Stimulated activated CD4-positive, alpha-beta T cell treated with anti-CD3 and anti-CD28 coated beads, Interleukin-12 subunit alpha, Interleukin-12 subunit beta, amount 100 ng/mL, for 24 hours (primary cell): Measurements from ENCODE around the gene AFAP1.

Experiments
- DNase-seq, 2 experiments: peaks; one replicate each; pipeline ENCODE4 v3.0.0-alpha.2; 2020; ENCODE audit warnings: low read depth in 2 of 2

The AFAP1 gene

DNA sequence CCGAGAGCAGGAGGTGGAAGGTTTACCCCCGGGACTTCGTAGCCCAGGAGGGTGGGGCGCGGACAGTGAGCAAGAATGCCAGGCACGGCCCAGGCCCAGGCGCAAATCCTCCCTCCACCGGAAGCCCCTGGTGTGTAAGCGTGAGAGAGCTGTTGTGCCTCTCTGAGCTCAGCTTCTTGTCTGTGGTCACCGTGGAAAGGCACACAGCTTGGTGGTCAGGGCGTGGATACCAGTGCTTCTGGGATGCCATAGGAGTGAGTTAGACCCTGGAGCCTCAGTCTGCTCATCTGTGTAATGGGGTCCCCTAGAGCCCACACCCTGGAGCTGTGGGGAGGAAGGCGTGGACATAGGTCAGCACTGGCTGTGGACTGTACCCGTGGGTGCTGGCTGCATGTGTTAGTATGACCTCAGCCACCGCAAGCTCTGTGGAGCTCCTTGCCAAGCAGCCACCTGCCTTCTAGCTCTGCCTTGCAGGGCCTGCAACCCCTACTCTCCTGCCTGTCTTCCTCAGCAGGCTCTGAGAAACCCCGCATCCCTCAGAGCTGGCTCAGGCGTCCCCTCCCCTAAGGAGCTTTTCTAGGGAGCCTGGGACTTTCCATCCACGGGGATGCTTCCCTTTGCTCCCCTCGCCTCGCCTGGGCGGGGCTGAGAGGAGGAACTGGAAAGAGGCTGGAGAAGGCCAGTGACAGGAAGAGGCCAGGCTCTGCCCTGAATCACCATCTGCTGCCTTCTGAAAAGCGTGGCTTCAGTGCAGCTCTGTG is 28.0 kb upstream of the AFAP1 start:
- no peak for DNase-seq

GRCh38 chr4:7967063-7967440 is 27.4 kb upstream of the AFAP1 start:
- no peak for DNase-seq

DNA sequence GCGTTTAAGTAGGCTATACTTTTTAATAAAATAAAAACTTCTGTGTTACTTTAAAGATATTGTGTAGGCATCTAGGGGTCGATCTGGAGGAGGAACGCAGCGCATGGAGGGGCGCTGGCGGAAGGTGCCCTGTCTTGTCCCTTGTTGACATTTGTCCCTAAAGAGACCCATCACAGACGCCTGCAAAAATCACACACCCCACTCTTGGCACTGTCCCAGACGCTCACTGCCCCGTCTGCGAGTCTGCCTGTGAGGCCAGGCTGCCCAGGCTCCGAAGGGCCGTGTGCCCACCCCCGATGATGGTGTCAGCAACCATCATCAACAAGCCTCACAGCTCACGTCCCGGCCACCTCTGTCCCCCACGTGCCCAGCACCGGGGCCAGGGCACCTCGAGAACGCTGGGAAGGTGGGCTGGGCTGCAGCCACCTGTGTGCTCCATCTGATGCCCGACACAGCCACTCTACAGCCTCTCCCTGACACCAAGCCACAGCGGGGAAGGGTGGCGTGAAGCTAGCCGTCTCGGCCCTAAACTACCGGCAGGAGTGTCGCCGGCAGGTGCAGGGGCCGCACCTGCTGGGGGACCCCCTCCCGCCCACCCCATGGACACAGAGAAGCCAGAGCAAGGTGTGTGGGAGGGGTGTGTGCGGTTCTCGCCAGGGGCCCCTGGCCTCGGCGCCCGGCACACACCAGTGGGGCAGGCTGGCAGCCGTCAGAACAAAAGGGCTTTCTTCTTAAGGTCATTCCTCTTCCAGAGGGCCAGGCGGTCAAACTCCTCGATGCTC is 26.8 kb upstream of the AFAP1 start:
- no peak for DNase-seq

- DNase-seq = no peak
Observed at GRCh38 chr4:7964890-7965662, 25.4 kb upstream of the AFAP1 start.

DNA sequence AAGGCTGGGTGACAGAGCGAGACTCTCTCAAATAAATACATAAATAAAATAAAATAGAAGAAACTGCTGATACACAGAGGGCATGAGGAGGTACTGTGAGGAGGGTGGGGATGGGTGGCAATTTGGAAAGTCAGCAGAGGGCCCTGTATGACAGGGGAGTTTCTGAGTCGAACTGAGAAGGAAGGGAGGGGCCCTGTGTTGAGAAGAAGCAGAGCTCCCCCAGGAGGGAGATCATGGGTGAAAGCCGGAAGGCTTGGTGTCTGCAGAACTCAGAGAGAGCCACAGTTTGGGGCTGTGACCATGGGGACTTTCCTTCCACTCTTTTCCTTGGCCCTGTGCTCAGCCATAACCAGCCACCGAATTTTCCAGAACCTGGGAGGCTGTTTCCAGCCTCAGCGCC is 24.8 kb upstream of the AFAP1 start:
- no peak for DNase-seq

DNA sequence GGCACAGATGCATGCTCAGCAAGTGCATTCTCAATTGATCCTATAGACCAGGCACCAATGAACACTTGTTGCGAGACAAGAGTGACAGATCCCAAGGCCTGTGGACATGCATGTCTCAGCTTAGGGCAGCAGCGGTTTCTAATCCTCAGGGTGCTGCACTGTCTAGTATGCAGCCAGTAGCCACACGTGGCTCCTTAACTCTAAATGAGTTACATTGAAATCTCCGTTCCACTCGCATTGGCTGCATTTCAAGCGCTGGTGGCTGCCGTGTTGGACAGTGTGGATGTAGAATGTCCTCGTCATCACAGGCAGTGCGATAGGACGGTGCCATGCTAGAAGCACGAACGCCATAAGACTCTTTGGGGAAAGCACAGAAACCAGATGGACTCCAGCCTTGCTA is 24.0 kb upstream of the AFAP1 start:
- no peak for DNase-seq

DNA sequence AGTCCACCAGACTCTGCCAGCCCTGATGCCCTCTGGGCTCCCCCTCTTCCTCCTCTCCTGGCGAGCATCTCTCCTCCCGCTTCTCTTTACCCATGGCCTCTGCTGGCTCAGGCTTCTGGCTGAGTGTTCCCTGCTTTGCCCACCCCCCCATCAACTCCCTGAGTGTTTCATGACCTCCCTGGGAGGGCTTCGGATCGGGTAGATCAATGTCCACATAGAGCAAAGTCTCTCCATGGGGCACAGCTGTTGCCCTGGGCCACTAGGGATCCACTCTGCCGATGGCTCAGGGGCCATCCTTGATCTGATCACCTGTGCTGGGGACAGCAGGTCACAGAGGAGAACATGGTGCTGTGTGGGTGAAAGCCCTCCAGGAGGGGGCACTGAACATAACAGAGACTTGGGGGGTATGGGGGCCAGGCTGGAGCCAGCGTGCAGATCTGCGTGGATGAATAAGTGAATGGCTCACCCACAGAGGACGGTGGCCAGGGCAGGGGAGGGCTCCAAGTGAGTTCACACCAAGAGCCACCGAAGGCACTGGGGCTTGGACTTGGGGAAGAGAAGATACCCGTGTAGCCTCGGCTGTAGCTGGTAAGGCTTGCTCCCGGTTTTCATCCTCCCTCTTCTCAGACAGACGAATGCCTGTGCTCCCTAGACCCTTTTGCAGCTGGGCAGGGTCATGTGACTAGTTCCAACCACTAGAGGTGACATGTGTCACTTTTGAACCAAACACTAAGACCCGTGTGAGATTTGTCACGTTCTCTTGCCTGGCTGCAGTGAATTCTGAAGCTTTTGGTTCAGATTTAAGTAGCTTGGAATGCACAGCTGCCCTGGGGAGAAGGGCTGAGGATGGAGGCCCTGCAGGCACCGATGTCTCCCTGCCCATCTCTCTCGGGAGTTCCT is 23.2 kb upstream of the AFAP1 start:
- DNase-seq = no peak

DNA sequence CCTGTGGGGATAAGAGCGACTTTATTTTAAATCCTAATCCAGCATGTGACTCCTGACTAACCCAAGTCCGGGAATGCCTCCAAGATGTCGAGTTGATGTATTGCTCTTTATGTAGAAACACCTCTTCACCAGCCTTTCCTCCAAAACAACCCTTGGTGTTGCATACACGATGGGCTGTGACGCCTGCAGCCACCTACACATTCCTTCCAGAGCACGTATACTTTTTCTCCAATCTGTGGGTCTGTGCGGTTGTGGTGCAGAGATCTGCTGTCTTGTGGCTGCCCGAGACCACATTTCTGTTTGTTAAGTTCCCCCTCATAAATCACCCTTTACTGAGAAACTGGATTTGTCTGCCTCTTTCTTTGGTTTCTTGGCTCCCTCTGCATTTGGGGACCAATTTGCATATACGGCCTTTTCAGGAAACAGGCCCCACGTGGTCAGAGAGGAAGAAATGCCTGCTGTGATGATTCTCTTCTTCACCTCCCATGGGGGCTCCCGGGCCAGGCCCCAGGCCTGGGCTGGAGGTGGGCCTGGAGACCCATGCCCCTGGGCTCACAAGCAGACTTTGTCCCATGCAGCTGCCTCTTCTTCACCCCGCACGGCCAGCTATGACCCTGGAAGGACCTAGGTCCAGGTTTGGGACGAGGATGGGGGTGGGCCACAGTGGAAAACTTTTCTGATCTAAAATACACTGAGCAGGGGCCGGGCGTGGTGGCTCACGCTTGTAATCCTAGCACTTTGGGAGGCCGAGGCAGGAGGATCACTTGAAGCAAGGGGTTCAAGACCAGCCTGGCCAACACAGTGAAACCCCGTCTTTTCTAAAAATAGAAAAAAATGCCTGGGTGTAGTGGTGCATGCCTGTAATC is 21.4 kb upstream of the AFAP1 start:
- peak; percentile 40 to 75 for DNase-seq

GRCh38 chr4:7960017-7960789 is 20.5 kb upstream of the AFAP1 start:
- no peak for DNase-seq

DNA sequence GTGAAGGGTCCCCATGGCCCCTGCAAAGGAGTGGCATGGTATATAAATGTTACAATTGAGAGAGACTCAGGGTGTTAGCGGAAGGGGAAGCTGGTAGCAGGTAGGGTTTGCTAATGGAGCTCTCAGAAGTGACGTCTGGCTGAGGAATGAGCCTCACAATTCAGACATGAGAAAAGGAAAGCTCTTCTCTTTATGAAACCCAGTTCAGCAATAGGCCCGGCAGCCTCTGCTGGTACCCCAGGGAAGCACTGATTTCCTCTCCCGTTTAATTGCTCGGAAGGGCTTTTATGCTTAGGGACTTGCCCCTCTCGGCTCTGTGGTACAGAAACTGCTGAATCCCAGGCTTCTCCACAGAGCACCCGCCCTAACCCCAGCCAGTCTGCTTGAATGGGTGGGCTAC is 19.4 kb upstream of the AFAP1 start:
- no peak for DNase-seq

GRCh38 chr4:7956934-7957656 is 17.4 kb upstream of the AFAP1 start:
- no peak for DNase-seq

DNA sequence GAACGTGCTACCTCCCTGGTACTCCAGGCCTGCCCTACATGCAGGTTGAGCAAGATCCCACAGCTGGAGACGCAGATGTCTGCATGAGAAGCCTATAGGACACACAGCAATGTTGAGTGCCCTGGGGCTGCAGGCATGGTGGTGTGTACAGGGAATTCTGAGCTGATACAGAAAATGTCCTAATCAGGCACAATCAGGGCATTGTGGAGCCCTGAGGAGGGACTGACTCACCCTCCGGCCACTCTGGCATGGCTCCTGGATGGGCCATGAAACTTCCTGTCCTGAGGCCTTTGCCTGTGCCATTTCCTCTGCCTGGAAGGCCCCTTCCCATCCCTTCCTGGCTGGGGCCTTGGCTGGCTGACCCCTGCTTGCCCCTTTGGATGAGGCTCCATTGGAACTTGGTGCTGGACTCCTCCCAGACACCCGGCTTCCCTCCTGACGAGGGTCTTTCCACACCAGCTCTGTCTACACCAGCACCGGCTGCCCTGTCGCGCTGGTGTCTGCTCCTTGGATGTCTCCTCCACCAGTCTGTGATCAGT is 16.7 kb upstream of the AFAP1 start:
- no peak for DNase-seq

GRCh38 chr4:7955393-7955792 is 15.7 kb upstream of the AFAP1 start:
- no peak for DNase-seq

- DNase-seq = no peak
Observed at GRCh38 chr4:7952615-7953014, 13.0 kb upstream of the AFAP1 start.

DNA sequence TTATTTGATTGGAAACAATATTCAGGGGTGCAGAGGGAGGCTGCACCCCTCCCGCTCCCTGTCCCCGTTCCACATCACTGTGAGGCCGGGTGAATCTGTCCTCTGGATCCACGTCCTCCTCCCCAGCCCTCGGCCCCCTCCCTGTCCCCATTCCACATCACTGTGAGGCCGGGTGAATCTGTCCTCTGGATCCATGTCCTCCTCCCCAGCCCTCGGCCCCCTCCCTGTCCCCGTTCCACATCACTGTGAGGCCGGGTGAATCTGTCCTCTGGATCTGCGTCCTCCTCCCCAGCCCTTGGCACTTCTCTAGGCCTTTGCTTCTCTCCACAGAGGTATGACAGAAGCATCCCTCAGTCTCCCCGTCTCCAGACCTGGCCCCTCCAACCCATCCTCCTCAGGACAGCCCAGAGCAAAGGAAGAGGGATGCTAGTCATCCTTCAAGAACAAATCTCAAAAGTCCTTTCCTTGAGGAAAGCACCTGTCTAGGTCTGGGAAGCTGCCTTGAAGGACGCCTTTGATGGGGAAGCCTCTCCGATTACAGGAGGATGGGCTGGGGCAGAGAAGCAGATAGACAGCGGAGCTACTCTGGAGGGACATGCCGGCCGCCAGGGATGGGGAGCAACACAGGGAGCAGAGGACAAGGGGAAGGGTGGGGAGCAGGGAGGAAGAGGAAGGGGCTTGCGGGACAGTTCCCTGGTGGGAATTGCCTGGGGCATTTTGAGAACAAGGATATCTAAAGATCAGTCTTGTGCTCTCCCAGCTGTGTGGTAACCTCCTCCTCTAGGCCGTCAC is 10.8 kb upstream of the AFAP1 start:
- DNase-seq = no peak

- DNase-seq = no peak
Observed at GRCh38 chr4:7949759-7950158, 10.1 kb upstream of the AFAP1 start.

GRCh38 chr4:7947927-7948326 is 8.3 kb upstream of the AFAP1 start:
- no peak for DNase-seq
